ENCODE measurements around the gene SCCPDH. TPM values are rescaled to one million over a fixed set of nuclear protein-coding genes. Genes with fewer than 3 reads are reported as not detected.
"Not testable (repeated sequence)": the region's sequence is repeated elsewhere in the genome, so short reads cannot be mapped to it uniquely, and the experiment has no call there.

Gene SCCPDH
- total RNA-seq, 1 donor from 2014 or later, result 30.8 TPM

DNA sequence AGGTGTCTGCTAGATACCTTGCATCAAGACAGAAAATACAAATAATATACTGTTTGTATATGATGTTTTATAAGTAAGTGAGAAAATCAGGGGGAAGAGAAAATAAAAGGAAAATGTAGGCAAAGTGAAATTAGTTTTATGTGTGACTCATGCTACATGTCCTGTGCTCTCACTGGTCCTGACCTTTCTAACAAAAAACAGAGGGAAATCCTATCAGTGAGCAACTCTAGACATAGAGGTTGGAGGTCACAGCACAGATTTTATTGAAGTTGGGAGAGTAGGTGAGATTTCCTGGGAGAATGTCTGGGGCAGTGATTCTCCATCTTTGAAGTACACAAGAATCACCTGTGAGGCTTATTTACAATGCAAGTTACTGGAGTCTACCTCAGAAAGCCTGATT lies 9.5 kb downstream of the SCCPDH start:
- ATAC-seq (no peak), DNase-seq (no peak)
- intact Hi-C loops (cut with micrococcal nuclease), result no loop called here

DNA sequence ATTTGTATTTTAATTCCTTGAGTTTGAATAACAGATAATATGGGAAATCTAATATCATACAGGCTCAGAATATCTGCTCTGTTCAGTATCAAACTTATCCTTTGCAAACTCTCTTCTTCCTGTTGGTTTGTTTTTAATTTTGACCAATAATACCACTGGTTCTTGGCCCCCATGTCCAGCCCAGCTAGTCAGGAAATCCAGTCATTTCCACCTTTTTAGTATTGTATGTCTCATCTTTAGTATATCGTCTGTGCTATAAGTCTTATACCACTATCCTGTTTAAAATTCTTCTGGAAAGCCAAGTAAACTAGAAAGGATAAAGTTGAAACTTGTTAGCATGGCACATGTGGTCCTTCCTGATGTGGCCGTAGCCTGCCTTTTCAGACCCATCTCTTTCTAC lies 10.7 kb downstream of the SCCPDH start:
- no peak for DNase-seq
- ATAC-seq, result no peak
- intact Hi-C loops (cut with micrococcal nuclease), result no loop called here

GRCh38 chr1:246735735-246736134 lies 11.5 kb downstream of the SCCPDH start:
- intact Hi-C loops (cut with micrococcal nuclease), result no loop called here
- no peak for DNase-seq
- ATAC-seq, result no peak

DNA sequence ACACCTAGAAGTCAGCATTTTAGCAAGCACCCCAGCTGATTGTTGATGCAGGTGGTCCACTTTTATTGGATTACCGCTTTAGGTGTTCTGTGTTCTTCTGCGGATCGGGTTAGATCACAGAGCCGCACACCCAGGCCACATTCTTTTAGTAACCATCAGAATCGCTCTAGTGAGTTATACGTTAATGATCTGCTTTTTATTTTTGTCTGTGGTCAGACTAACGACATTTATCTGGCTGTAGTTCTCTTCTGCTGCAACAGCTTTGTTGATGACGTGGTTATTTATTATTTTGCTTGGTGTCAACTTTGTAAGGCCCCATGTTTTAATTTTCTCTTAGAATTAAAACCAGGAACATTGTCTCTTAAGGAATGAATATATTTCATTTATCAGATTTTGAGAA lies 18.2 kb downstream of the SCCPDH start:
- intact Hi-C loops (cut with micrococcal nuclease), result no loop called here
- ATAC-seq (no peak), DNase-seq (no peak)

- intact Hi-C loops (cut with micrococcal nuclease); ATAC-seq: not testable (repeated sequence)
Measured at GRCh38 chr1:246746155-246746554, 21.9 kb downstream of the SCCPDH start.

DNA sequence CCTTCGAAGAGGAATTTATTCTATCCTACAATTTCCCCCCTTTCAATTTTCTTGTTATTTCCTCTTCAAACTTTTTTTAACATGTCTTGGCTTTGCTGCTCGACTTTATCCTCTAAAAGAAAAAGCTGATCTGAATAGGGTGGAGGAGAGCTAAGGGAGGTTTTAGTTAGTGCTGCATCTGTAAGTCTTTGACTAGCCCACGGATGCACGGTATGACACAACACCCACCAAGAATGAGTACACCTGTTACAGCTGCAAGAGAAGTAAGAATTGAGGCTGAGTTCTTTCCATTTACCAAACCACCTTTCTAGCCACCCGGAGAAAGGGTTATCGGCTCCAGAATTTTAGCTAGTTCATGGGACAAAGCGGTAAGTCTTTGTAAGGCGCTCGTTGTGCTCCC lies 23.8 kb downstream of the SCCPDH start:
- no peak for DNase-seq
- intact Hi-C loops (cut with micrococcal nuclease), result no loop called here
- ATAC-seq, result no peak

More at GRCh38 chr1:246746155-246746554, 21.9 kb downstream of the SCCPDH start:
- not testable (repeated sequence) for DNase-seq

DNA sequence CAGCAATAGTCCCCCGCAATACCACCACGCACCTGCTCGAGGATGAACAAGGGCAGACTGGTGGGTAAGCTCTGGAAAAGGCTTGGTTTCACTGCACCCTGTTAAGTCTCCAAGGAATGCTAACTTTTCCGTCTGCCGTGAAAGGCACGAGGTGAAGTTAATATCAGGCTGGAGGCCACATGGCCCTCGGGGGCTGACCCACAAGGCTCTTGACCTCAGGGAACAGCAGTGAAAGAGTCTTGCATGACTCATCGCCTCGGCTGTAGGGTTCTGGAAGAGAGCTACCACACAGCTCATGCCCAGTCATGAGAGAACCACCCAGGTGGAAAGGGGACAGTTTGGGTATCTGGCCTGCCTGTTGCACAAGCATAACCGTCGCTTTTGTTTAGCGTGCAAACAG lies 24.7 kb downstream of the SCCPDH start:
- DNase-seq, result no peak
- intact Hi-C loops (cut with micrococcal nuclease), result no loop called here
- ATAC-seq, result no peak

GRCh38 chr1:246750752-246751151 lies 26.5 kb downstream of the SCCPDH start:
- no peak for ATAC-seq
- no peak for DNase-seq
- intact Hi-C loops (cut with micrococcal nuclease), result no loop called here

GRCh38 chr1:246753670-246754535 lies 29.7 kb downstream of the SCCPDH start:
- peak; percentile 59 for DNase-seq
- intact Hi-C loops (cut with micrococcal nuclease), result no loop called here

GRCh38 chr1:246755419-246755818 lies 31.2 kb downstream of the SCCPDH start:
- intact Hi-C loops (cut with micrococcal nuclease), result no loop called here
- ATAC-seq, result no peak

More at GRCh38 chr1:246753670-246754535, 29.7 kb downstream of the SCCPDH start:
- ATAC-seq, result peak; percentile 84

DNA sequence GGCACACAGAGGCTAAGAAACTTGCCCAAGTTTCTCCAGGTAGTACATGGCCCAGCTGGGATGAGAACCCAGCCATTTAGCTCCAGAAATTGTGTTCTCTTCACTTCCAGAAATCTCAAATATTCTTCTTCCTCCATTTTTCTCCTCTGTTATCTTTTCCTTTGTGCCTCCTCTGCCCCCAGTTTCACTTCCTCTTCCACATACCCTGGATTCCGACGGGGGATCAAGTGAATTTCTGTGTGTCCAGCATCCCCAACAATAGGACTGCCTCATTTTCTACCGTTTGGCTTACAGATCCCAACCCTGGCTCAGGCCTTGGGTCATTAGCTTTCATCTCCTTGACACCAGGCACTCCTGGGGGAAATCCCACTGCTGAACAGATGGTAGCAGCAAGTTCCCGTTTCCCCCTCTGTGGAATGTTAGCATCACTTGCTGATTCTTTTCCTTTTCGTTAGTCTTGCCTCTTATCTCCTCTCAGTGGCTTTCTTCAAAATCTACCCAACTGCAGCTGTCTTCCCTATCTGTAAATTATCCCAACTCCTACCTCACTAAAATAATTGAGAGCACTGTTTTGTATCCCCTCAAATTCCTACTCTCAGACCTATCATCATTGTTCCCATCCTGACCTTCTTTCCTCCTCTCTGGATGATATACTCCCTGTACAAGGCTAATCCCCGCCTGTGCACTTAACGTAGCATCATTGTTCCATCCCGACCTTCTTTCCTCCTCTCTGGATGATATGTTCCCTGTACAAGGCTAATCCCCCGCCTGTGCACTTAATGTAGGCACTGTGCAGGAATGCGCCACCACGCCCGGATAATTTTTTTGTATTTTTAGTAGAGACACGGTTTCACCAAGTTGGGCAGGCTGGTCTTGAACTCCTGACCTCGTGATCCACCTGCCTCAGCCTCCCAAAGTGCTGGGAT lies 36.5 kb downstream of the SCCPDH start:
- ATAC-seq (no peak), DNase-seq (no peak)
- intact Hi-C loops (cut with micrococcal nuclease), result no loop called here

More at GRCh38 chr1:246755419-246755818, 31.2 kb downstream of the SCCPDH start:
- no peak for DNase-seq

- ATAC-seq (no peak), DNase-seq (no peak)
- intact Hi-C loops (cut with micrococcal nuclease), result no loop called here
Measured at GRCh38 chr1:246761396-246761795, 37.2 kb downstream of the SCCPDH start.

DNA sequence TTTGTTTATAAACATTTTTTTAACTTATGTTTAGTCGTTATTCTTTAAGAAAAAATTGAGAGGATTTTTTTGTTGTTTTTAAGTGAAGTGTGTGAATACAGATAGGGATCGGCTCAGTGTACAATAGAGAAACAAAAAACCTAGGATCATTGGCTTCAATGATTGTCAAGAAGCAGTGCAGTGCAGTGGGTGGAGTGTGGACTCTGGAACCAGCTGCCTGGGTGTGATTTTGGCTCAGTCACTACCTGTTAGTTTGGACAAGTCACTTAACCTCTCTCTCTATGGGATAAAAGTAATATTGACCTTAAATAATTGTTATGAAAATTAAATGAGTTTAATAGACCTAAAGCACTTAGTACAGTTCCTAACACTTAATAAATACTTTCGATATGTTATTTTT lies 41.3 kb downstream of the SCCPDH start:
- no peak for ATAC-seq
- DNase-seq, result no peak
- intact Hi-C loops (cut with micrococcal nuclease), result no loop called here

DNA sequence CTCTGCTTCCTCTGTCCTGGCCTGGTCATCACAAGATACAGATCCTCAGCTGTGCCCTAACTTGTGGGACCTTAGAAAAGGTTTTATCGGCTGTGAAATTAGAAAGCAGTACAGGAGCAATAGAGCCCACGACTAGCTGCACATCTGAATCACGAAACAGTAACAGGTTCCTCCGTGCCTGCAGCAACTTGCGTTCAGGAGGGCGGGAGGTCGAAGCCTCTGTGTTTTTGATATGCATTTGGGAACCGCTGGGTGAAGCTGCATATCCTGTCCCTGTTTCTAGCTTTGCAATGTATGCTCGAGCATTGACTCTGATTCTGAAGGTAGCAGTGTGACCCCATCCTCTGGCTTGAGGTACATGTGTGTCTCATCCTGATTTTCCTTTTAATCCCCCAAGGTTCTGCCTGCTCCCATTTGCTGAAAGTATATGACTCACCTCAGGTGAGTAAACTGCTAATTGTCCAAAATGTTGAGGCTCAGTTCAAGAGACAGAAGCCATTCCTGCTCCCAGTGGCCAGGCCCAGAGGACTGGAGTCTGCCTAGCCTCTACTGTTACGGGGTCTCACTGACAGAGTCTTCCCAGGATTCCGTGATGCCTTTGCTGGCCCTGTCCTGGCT lies 44.3 kb downstream of the SCCPDH start:
- intact Hi-C loops (cut with micrococcal nuclease), result no loop called here
- DNase-seq (no peak), ATAC-seq (peak; percentile 10)

- intact Hi-C loops (cut with micrococcal nuclease), result no loop called here
- DNase-seq, result peak; percentile 67
- peak; percentile 95 for ATAC-seq
Measured at GRCh38 chr1:246769306-246769705, 45.1 kb downstream of the SCCPDH start.

GRCh38 chr1:246771366-246771765 lies 47.2 kb downstream of the SCCPDH start:
- DNase-seq, result no peak
- intact Hi-C loops (cut with micrococcal nuclease), result no loop called here
- no peak for ATAC-seq

DNA sequence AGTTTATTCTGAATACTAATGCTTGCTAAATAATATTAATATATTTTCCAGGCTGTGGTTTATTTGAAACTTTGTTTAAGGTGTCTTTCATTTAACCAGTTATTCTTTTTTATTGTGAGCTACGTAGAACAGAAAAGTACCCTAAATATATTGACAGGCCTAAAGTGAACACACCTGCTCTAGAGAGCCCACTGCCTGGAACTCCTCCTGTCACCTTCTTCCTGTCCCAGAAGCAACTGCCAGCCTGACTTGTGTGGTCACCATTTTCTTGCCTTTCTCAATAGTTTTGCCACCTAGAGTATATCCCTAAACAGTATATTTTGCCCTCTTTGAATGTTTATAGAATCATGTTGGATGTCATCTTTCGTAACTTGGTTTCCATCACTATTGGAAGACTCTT lies 48.5 kb downstream of the SCCPDH start:
- intact Hi-C loops (cut with micrococcal nuclease), result no loop called here
- ATAC-seq, result no peak
- DNase-seq, result no peak

DNA sequence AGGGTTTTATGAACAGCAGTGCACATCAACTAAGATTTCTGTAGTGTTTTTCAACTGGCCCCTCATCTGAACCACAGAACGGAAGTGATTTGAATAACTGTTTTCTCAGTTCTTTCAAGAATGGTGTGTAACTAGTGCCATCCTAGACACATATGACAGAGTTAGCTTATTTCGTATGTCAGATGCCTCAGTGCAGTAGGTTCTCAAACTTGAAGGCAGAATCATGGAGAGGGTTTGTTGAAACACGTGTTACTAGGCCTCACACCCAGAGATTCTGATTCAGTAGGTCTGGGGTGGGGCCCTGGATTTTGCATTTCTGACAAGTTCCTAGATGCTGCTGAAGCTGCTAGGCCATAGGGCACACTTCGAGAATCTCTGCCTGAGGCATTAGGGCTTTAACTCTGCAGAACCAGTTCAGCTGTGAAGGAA lies 49.0 kb downstream of the SCCPDH start:
- DNase-seq (no peak), ATAC-seq (no peak)
- intact Hi-C loops (cut with micrococcal nuclease), result no loop called here

- no peak for ATAC-seq
- intact Hi-C loops (cut with micrococcal nuclease), result no loop called here
- no peak for DNase-seq
Measured at GRCh38 chr1:246775531-246776385, 51.5 kb downstream of the SCCPDH start.

All from left ventricle myocardium superior (tissue), 1 donor.